Keratinocyte (primary cell): ENCODE measurements around the gene CALML3. TPM values are rescaled to one million over a fixed set of nuclear protein-coding genes. Genes with fewer than 3 reads are reported as not detected.

Source experiments
- DNase-seq: peaks from one replicate; pipeline ENCODE4 v3.0.0-alpha.2; 2011; ENCODE audit warnings: low read depth, missing footprints, low spot score
- FAIRE-seq: peaks from 2 replicates; lab custom pipeline; 2011; peaks lifted over from hg19 to GRCh38; lab: Jason Lieb, UNC
- H2AFZ ChIP-seq: 2 replicates; pipeline ENCODE4 v1.6.0; 2012; ENCODE audit warnings: low read length, control low read depth, inconsistent platforms; ENCODE audit not compliant: control insufficient read depth
- H3K27ac ChIP-seq: 2 replicates; pipeline ENCODE4 v1.5.1; 2011; ENCODE audit warnings: low read length; ENCODE audit not compliant: control insufficient read depth, insufficient read depth
- H3K27me3 ChIP-seq: 3 replicates; pipeline ENCODE4 v1.6.0; 2011; ENCODE audit warnings: low read length; ENCODE audit not compliant: control insufficient read depth, insufficient read depth; ENCODE audit errors: extremely low read depth
- H3K36me3 ChIP-seq, 2 experiments: 2 replicates in 1 of 2; 3 replicates in 1 of 2; pipeline ENCODE4 v1.5.1; 2011; ENCODE audit warnings: low read length in 2 of 2, mild to moderate bottlenecking in 1 of 2; ENCODE audit not compliant: control insufficient read depth in 2 of 2, insufficient read depth in 2 of 2; ENCODE audit errors: extremely low read depth in 1 of 2
- H3K4me1 ChIP-seq: 3 replicates; pipeline ENCODE4 v1.5.1; 2011; ENCODE audit warnings: low read length; ENCODE audit not compliant: control insufficient read depth, insufficient read depth; ENCODE audit errors: extremely low read depth
- H3K4me2 ChIP-seq: 3 replicates; pipeline ENCODE4 v1.6.0; 2011; ENCODE audit warnings: low read depth, low read length; ENCODE audit not compliant: control insufficient read depth, insufficient read depth; ENCODE audit errors: extremely low read depth
- H3K4me3 ChIP-seq, 3 experiments: fragments of 200-600 bp in 1 of 3; sonication (generic) in 1 of 3; 2 replicates in 2 of 3; 3 replicates in 1 of 3; pipeline ENCODE4 v1.5.1; 2011 to 2016; ENCODE audit warnings: low read length in 3 of 3, mild to moderate bottlenecking in 3 of 3, control low read depth in 2 of 3, inconsistent platforms in 1 of 3, low read depth in 1 of 3, mixed read lengths in 1 of 3, mixed run types in 1 of 3, moderate library complexity in 1 of 3; ENCODE audit not compliant: control insufficient read depth in 2 of 3, insufficient read depth in 2 of 3; ENCODE audit errors: extremely low read depth in 1 of 3
- H3K79me2 ChIP-seq: 2 replicates; pipeline ENCODE4 v1.6.0; 2012; ENCODE audit warnings: low read length; ENCODE audit not compliant: control insufficient read depth, insufficient read depth
- H3K9ac ChIP-seq: 3 replicates; pipeline ENCODE4 v1.6.0; 2011; ENCODE audit warnings: low read length; ENCODE audit not compliant: control insufficient read depth, insufficient read depth; ENCODE audit errors: extremely low read depth
- H3K9me1 ChIP-seq: 3 replicates; pipeline ENCODE4 v1.6.0; 2011; ENCODE audit warnings: low read length; ENCODE audit not compliant: control insufficient read depth, insufficient read depth; ENCODE audit errors: extremely low read depth
- H3K9me3 ChIP-seq: 2 replicates; pipeline ENCODE4 v1.5.1; 2012; ENCODE audit warnings: low read depth, low read length; ENCODE audit not compliant: control insufficient read depth
- H4K20me1 ChIP-seq: 3 replicates; pipeline ENCODE4 v1.6.0; 2011; ENCODE audit warnings: low read length; ENCODE audit not compliant: control insufficient read depth, insufficient read depth; ENCODE audit errors: extremely low read depth
- CTCF ChIP-seq, 3 experiments: IDR thresholded peaks in 1 of 3; conservative IDR thresholded peaks in 1 of 3; optimal IDR thresholded peaks in 1 of 3; 2 replicates in 2 of 3; 3 replicates in 1 of 3; pipeline versions ENCODE3 to v1.5.1; 2011; ENCODE audit warnings: low read length in 3 of 3, mild to moderate bottlenecking in 3 of 3, moderate library complexity in 2 of 3, control low read depth in 1 of 3, inconsistent platforms in 1 of 3; ENCODE audit not compliant: insufficient read depth in 2 of 3; ENCODE audit errors: extremely low read depth in 1 of 3
- EZH2 ChIP-seq: IDR thresholded peaks from one replicate; pipeline ENCODE4 v1.6.1; 2012; ENCODE audit warnings: inconsistent platforms, mild to moderate bottlenecking, low read length, moderate library complexity
- dilution Hi-C: fragments of 300-500 bp; cut with MboI; formaldehyde crosslinking; loops from one replicate; pipeline ENCODE4 v1.7.0; 2020; ENCODE audit warnings: low sequenced_read_pairs; ENCODE audit not compliant: extremely low pct_ligation_motif_present
- polyA plus RNA-seq, 5 experiments: library from polyadenylated mRNA; depleted of rRNA in 3 of 5; stranded (reverse) in 3 of 5; stranded (forward) in 1 of 5; unstranded in 1 of 5; fragments of >200 nt; gene quantifications; 1 replicate in 1 of 5; 2 replicates in 3 of 5; 3 replicates in 1 of 5; pipeline versions ENCODE4 v1.2.1 to v1.2.3, GENCODE V29; 2011 to 2012; ENCODE audit warnings: missing spikeins in 2 of 5, low read depth in 1 of 5, low replicate concordance in 1 of 5

The CALML3 gene
- polyA plus RNA-seq, 1 donor (not counting 4 experiments of a cell fraction or from before 2014, with no cell fraction given) = 7.6 TPM

DNA sequence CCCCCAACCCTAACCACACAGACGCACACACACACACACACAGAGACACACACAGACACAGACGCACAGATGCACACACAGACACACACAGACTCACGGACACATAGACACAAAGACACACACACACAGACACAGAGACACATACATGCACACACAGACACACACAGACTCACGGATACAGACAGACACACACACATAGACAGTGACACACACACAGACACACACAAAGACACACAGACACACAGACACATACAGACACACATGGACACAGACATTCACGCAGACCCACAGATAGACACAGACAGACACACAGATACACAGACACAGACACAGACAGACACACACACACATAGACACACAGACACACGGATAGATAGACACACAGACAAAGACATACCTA is 27.5 kb upstream of the CALML3 start:
- no peaks in the 10 kb centered on the region for H4K20me1 ChIP-seq
- DNase-seq = no peak
- H3K27me3 ChIP-seq = peaks cover 3% of the 10 kb centered on the region
- H3K36me3 ChIP-seq = no peaks in the 10 kb centered on the region
- H3K4me1 ChIP-seq = peaks cover 7% of the 10 kb centered on the region
- no peak for FAIRE-seq
- H3K4me2 ChIP-seq = no peak overlapping the region
- H3K79me2 ChIP-seq = no peaks in the 10 kb centered on the region
- H3K9me3 ChIP-seq = peaks cover 1% of the 10 kb centered on the region
- no peak overlapping the region for H2AFZ ChIP-seq
- H3K4me3 ChIP-seq = no peak overlapping the region
- dilution Hi-C loops = no loop called here
- H3K27ac ChIP-seq = no peak overlapping the region
- H3K9me1 ChIP-seq = no peaks in the 10 kb centered on the region
- TF ChIP-seq EZH2 = no peak
- TF ChIP-seq CTCF (optimal IDR thresholded peaks at IDR 0.05 in 1 of 3, IDR thresholded peaks at IDR 0.05 in 1 of 3, conservative IDR thresholded peaks at IDR 0.05 in 1 of 3; ENCODE audit: extremely low read depth in 1 of 3, insufficient read depth in 2 of 3, low read length in 3 of 3) = no peak
- no peak overlapping the region for H3K9ac ChIP-seq

DNA sequence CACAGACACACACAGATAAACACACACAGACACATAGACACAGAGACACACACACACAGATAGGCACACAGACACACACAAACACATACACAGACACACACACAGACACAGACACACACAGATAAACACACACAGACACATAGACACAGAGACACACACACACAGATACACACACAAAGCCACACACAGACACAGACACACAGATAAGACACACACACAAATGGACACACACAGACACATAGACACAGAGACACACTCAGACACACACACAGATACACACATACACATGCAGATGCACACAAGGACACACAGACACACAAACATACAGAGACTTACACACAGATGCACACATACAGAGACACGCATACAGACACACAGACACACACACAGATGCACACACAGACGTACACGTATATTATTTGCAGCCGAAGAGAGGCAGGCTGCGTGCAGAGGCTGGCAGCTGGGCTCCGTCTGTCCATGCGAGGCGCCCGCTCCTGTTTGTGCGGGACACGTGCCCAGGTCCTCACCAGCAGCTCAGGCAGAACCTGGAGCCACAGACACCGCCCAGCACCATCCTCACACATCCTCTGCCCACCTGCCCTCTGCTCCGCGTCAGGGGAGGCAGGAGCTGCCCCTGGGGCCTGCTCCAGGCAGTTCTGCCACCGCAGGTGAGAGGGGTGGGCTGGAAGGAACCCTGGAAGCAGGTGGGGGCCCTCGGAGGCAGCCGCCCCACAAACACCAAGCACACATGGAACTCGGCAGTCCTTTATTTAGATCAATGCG is 26.6 kb upstream of the CALML3 start:
- Histone ChIP-seq H3K4me1 (peaks cover 9% of the 10 kb centered on the region), H3K4me3 (no peak overlapping the region), H3K9ac (no peak overlapping the region), H3K9me1 (no peaks in the 10 kb centered on the region), H3K4me2 (no peak overlapping the region), H2AFZ (no peak overlapping the region), H3K27me3 (peaks cover 3% of the 10 kb centered on the region), H3K79me2 (no peaks in the 10 kb centered on the region), H3K9me3 (no peaks in the 10 kb centered on the region), H4K20me1 (no peaks in the 10 kb centered on the region), H3K27ac (no peak overlapping the region), H3K36me3 (no peaks in the 10 kb centered on the region)
- dilution Hi-C loops = no loop called here
- no peak for DNase-seq
- TF ChIP-seq EZH2 (no peak), CTCF (optimal IDR thresholded peaks at IDR 0.05 in 1 of 3, IDR thresholded peaks at IDR 0.05 in 1 of 3, conservative IDR thresholded peaks at IDR 0.05 in 1 of 3; ENCODE audit: extremely low read depth in 1 of 3, insufficient read depth in 2 of 3, low read length in 3 of 3) (no peak)
- no peak for FAIRE-seq
